HEK293 (cell line): ENCODE data around the gene PGBD5.

ENCODE experiments used
- CTCF ChIP-seq: fragments of 450-650 bp; formaldehyde crosslinking; IDR thresholded peaks from 2 replicates; pipeline ENCODE4 v1.5.1; 2016; ENCODE audit warnings: missing biosample characterization, missing genetic modification characterization
- REST ChIP-seq: fragments of 450-650 bp; formaldehyde crosslinking; IDR thresholded peaks from 2 replicates; pipeline ENCODE4 v1.5.1; 2016; ENCODE audit warnings: missing biosample characterization, missing genetic modification characterization
- ZNF18 ChIP-seq: fragments of 450-650 bp; formaldehyde crosslinking; IDR thresholded peaks from 2 replicates; pipeline ENCODE4 v1.5.1; 2016; ENCODE audit warnings: missing biosample characterization, missing genetic modification characterization
- ZNF214 ChIP-seq: fragments of 450-650 bp; formaldehyde crosslinking; IDR thresholded peaks from 2 replicates; pipeline ENCODE4 v1.5.1; 2017; ENCODE audit warnings: missing biosample characterization, mild to moderate bottlenecking, missing genetic modification characterization, borderline replicate concordance
- ZNF223 ChIP-seq: fragments of 450-650 bp; formaldehyde crosslinking; IDR thresholded peaks from 2 replicates; pipeline ENCODE4 v1.5.1; 2016; ENCODE audit warnings: missing biosample characterization, missing genetic modification characterization
- ZNF274 ChIP-seq, 2 experiments: fragments of 200-500 bp in 1 of 2; fragments of 450-650 bp in 1 of 2; sonication (Bioruptor generic) in 1 of 2; formaldehyde crosslinking in 1 of 2; IDR thresholded peaks; 2 replicates each; pipeline versions ENCODE4 v1.5.1 to v1.6.1; 2014 to 2016; ENCODE audit warnings: borderline replicate concordance in 1 of 2, inconsistent platforms in 1 of 2, low read length in 1 of 2, missing biosample characterization in 1 of 2, missing genetic modification characterization in 1 of 2
- ZNF623 ChIP-seq: fragments of 450-650 bp; formaldehyde crosslinking; IDR thresholded peaks from 2 replicates; pipeline ENCODE4 v1.5.1; 2016; ENCODE audit warnings: missing biosample characterization, missing genetic modification characterization
- ZNF707 ChIP-seq: fragments of 450-650 bp; formaldehyde crosslinking; IDR thresholded peaks from 2 replicates; pipeline ENCODE4 v1.5.1; 2016; ENCODE audit warnings: missing biosample characterization, missing genetic modification characterization
- ZSCAN5A ChIP-seq: fragments of 450-650 bp; formaldehyde crosslinking; IDR thresholded peaks from 2 replicates; pipeline ENCODE4 v1.5.1; 2016; ENCODE audit warnings: missing biosample characterization, missing genetic modification characterization

- TF ChIP-seq ZNF623 (tag by site-specific recombination), result no peak
- no peak for TF ChIP-seq ZNF214 (tag by site-specific recombination)
- no peak for TF ChIP-seq CTCF (tag by site-specific recombination)
- no peak for TF ChIP-seq ZNF223
- no peak for TF ChIP-seq ZSCAN5A
- TF ChIP-seq REST (tag by site-specific recombination), result no peak
- no peak for TF ChIP-seq ZNF707 (tag by site-specific recombination)
- no peak for TF ChIP-seq ZNF18
- TF ChIP-seq ZNF274 (IDR thresholded peaks at IDR 0.05; ENCODE audit: low read length), result no peak
- TF ChIP-seq ZNF274 (tag by site-specific recombination; IDR thresholded peaks at IDR 0.05; ENCODE audit: borderline replicate concordance), result no peak
These were observed 46.2 kb downstream of the PGBD5 start for GRCh38 chr1:230379928-230380327.
